ENCODE data around the gene CHIC2. TPM values are rescaled to one million over a fixed set of nuclear protein-coding genes. Genes with fewer than 3 reads are reported as not detected.

The CHIC2 gene
- total RNA-seq, 1 experiment from 2014 or later, result 14.4 TPM

DNA sequence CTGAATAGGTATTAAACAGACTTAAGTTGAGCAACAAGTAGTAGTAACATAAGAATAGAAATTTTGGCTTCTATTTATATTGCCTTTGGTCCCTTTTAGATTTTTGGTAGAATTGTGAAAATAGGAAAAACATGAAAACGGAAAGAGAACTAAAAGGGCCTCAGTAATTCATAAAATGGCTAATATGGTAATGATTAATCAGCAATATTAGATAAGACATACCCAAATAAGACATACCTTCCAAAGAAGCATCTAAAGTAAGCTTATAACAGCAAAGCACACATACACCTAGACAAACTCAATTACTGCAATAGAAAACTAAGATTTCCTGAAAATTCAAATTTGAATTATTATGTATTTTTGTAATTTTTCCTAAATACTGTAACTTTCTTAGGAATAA is 46.4 kb downstream of the CHIC2 start:
- DNase-seq, result no peak
- H3K4me3 ChIP-seq (ENCODE audit: insufficient read depth, low read depth, low read length), result no peak overlapping the region
- H3K27me3 ChIP-seq (ENCODE audit: control insufficient read depth, insufficient read depth, low read length), result no peaks in the 10 kb centered on the region
- H3K36me3 ChIP-seq (replicated peaks; ENCODE audit: control insufficient read depth, insufficient read depth, low read length), result no peaks in the 10 kb centered on the region

DNA sequence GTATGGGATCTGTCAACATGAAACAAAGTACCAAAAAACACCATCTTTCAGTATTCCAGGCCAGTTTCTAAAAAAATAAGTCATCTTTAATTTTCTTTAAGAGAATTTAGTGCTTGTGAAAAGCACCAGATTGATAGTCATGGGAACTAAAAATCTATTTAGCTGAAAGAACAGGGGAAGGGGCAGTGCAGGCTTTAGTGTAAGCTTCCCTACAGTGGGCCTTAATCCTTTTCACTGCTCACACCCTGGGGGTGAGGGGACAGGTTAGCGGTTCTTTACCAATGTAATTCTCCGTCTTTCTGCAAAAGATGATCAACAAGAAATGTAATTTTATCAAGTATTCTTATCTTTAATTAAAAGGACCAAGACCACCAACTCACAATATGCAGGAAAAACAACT is 47.1 kb downstream of the CHIC2 start:
- no peak overlapping the region for H3K4me3 ChIP-seq (ENCODE audit: insufficient read depth, low read depth, low read length)
- peak; percentile 16 for DNase-seq

DNA sequence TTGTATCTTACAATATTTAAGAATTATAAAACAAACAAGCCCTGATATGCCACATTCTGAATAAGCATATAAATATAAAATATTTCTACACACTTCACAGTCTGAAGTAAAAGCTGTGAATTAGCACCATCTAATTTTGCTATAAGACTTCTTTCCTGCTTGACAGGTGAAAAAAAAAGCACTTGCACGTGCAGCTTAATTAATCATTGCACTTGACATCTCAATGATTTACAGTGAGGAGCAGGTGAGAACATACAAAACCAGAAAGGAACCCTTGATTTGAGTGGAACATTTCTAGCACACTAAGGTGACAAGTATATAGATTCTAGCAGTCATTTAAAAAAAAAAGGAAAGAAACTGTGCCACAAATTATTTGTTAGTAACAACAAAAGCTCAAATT is 47.9 kb downstream of the CHIC2 start:
- DNase-seq, result no peak
- Histone ChIP-seq H3K27me3 (ENCODE audit: control insufficient read depth, insufficient read depth, low read length) (no peaks in the 10 kb centered on the region), H3K36me3 (replicated peaks; ENCODE audit: control insufficient read depth, insufficient read depth, low read length) (no peaks in the 10 kb centered on the region), H3K4me3 (ENCODE audit: insufficient read depth, low read depth, low read length) (no peak overlapping the region)

More for the DNA sequence above, 47.1 kb downstream of the CHIC2 start:
- Histone ChIP-seq H3K27me3 (ENCODE audit: control insufficient read depth, insufficient read depth, low read length) (no peaks in the 10 kb centered on the region), H3K36me3 (replicated peaks; ENCODE audit: control insufficient read depth, insufficient read depth, low read length) (no peaks in the 10 kb centered on the region)

GRCh38 chr4:54015423-54016030 is 48.9 kb downstream of the CHIC2 start:
- no peak overlapping the region for H3K4me3 ChIP-seq (ENCODE audit: insufficient read depth, low read depth, low read length)
- H3K36me3 ChIP-seq (replicated peaks; ENCODE audit: control insufficient read depth, insufficient read depth, low read length), result no peaks in the 10 kb centered on the region
- no peaks in the 10 kb centered on the region for H3K27me3 ChIP-seq (ENCODE audit: control insufficient read depth, insufficient read depth, low read length)
- DNase-seq, result peak; percentile 13

- no peaks in the 10 kb centered on the region for H3K27me3 ChIP-seq (ENCODE audit: control insufficient read depth, insufficient read depth, low read length)
- H3K36me3 ChIP-seq (replicated peaks; ENCODE audit: control insufficient read depth, insufficient read depth, low read length), result no peaks in the 10 kb centered on the region
- no peak for DNase-seq
- no peak overlapping the region for H3K4me3 ChIP-seq (ENCODE audit: insufficient read depth, low read depth, low read length)
Observed at GRCh38 chr4:54014666-54015160, 49.7 kb downstream of the CHIC2 start.

DNA sequence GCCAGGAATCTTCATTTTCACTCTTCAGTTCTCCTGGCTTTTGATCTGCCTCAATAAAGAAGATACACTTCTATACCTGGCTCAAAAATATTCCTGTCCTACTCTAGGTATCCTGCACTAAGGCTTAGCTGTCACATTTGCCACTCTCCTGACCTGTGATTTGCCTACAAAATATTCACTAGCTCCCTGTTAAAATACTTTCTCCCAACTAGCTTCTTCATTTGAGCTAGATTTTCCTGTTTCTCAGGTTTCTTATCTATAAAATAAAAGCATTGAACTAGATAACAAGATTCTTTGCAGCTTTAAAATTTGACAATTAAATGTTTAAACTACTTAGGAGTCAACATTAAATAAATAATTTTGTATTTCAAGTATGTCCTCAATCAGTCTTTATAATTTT is 53.2 kb downstream of the CHIC2 start:
- Histone ChIP-seq H3K4me3 (ENCODE audit: insufficient read depth, low read depth, low read length) (no peak overlapping the region), H3K36me3 (replicated peaks; ENCODE audit: control insufficient read depth, insufficient read depth, low read length) (no peaks in the 10 kb centered on the region), H3K27me3 (ENCODE audit: control insufficient read depth, insufficient read depth, low read length) (no peaks in the 10 kb centered on the region)
- DNase-seq, result no peak

DNA sequence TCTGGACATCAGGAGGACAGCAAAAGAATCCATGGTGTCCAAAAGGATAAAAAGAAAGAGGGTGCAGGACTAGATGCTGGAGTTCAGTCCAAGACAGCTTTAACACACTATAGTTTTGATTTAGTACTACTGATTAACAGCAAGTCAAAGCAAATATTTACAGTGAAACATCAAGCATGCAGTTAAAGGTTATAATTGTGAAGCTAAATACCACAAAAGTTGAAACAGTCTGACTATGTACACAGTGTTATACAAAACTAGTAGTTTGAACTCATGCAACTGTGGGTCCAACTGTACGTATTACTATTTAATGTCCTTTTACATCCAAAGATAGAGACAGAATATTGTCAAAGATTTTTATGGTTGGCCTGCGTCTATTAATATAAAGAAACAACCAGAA is 57.6 kb downstream of the CHIC2 start:
- H3K4me3 ChIP-seq (ENCODE audit: insufficient read depth, low read depth, low read length), result no peak overlapping the region
- no peaks in the 10 kb centered on the region for H3K27me3 ChIP-seq (ENCODE audit: control insufficient read depth, insufficient read depth, low read length)
- H3K36me3 ChIP-seq (replicated peaks; ENCODE audit: control insufficient read depth, insufficient read depth, low read length), result no peaks in the 10 kb centered on the region

DNA sequence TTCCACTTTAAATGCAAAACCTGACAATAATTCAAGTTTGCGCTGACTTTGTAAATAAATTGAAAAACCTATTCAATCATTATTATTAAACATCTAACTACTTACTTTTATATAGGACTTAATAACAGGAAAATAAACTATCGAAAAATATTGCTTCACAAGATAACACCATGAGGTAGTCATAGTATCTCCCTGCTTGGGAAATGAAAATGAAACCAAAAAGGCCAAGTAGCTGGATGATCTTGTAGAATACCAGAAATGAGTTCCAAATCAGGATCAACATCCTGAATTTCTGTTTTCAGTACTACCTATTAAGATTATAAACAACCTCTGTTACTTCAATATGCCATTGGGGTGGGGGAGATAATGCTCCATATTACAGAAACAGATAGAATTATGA is 58.9 kb downstream of the CHIC2 start:
- DNase-seq, result no peak
- Histone ChIP-seq H3K4me3 (ENCODE audit: insufficient read depth, low read depth, low read length) (no peak overlapping the region), H3K36me3 (replicated peaks; ENCODE audit: control insufficient read depth, insufficient read depth, low read length) (no peaks in the 10 kb centered on the region), H3K27me3 (ENCODE audit: control insufficient read depth, insufficient read depth, low read length) (no peaks in the 10 kb centered on the region)

More for the DNA sequence above, 57.6 kb downstream of the CHIC2 start:
- no peak for DNase-seq

- Histone ChIP-seq H3K36me3 (replicated peaks; ENCODE audit: control insufficient read depth, insufficient read depth, low read length) (no peaks in the 10 kb centered on the region), H3K27me3 (ENCODE audit: control insufficient read depth, insufficient read depth, low read length) (no peaks in the 10 kb centered on the region), H3K4me3 (ENCODE audit: insufficient read depth, low read depth, low read length) (no peak overlapping the region)
- no peak for DNase-seq
Observed at GRCh38 chr4:54004463-54004862, 59.9 kb downstream of the CHIC2 start.

GRCh38 chr4:54001668-54002365 is 62.6 kb downstream of the CHIC2 start:
- peak; percentile 11 for DNase-seq
- H3K4me3 ChIP-seq (ENCODE audit: insufficient read depth, low read depth, low read length), result no peak overlapping the region
- no peaks in the 10 kb centered on the region for H3K27me3 ChIP-seq (ENCODE audit: control insufficient read depth, insufficient read depth, low read length)
- H3K36me3 ChIP-seq (replicated peaks; ENCODE audit: control insufficient read depth, insufficient read depth, low read length), result no peaks in the 10 kb centered on the region

DNA sequence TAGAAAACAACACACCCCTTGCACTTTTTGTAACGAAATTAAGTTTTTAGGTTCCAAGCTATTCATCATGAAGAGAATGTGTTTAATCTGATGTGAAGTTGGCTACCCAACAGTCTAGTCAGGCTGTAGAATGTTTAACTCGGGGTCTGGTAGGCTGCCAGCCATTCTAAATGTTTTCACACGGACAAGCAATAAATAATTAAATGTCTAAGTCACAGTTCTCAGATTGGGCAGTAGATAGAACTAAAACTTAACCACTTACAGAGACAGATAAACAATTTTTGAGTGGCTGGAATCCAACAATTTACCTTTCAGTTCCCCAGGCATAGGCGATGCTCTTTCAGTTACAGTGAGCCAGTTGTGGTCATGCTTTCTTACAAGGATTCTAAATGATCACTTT is 66.5 kb downstream of the CHIC2 start:
- no peaks in the 10 kb centered on the region for H3K36me3 ChIP-seq (replicated peaks; ENCODE audit: control insufficient read depth, insufficient read depth, low read length)
- DNase-seq, result no peak
- no peaks in the 10 kb centered on the region for H3K27me3 ChIP-seq (ENCODE audit: control insufficient read depth, insufficient read depth, low read length)
- no peak overlapping the region for H3K4me3 ChIP-seq (ENCODE audit: insufficient read depth, low read depth, low read length)

DNA sequence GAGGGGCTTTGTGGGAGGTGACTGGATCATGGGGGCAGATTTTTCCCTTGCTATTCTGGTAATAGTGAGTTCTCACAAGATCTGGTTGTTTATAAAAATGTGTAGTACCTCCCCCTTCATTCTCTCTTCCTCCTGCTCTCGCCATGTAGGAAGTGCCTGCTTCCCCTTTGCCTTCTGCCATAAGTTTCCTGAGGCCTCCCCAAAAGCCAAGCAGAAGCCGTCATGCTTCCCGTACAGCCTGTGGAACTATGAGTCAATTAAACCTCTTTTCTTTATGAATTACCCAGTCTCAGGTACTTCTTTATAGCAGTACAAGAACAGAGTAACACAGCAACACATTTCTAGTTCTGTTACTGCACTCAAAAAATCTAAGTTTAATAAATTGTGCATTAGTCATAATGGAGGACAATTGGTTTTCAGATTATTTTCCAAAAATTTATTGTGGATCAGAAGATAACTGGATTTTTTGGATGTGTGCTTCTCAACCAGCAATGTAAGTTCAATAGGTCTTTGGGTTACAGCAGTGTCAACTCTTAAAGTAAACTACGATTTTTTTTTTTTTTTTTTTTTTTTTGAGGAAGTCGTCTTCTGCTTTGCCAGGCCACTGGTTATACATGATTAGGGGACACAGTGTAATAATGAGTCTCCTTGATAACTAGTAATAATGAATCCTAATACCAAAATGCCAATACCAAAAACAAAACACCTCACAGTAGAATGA is 69.9 kb downstream of the CHIC2 start:
- no peak for DNase-seq
- Histone ChIP-seq H3K36me3 (replicated peaks; ENCODE audit: control insufficient read depth, insufficient read depth, low read length) (no peaks in the 10 kb centered on the region), H3K27me3 (ENCODE audit: control insufficient read depth, insufficient read depth, low read length) (no peaks in the 10 kb centered on the region), H3K4me3 (ENCODE audit: insufficient read depth, low read depth, low read length) (no peak overlapping the region)

- no peak for DNase-seq
- Histone ChIP-seq H3K36me3 (replicated peaks; ENCODE audit: control insufficient read depth, insufficient read depth, low read length) (no peaks in the 10 kb centered on the region), H3K27me3 (ENCODE audit: control insufficient read depth, insufficient read depth, low read length) (no peaks in the 10 kb centered on the region), H3K4me3 (ENCODE audit: insufficient read depth, low read depth, low read length) (no peak overlapping the region)
Observed at GRCh38 chr4:53992785-53993184, 71.6 kb downstream of the CHIC2 start.

GRCh38 chr4:53991821-53992220 is 72.6 kb downstream of the CHIC2 start:
- DNase-seq, result no peak
- Histone ChIP-seq H3K4me3 (ENCODE audit: insufficient read depth, low read depth, low read length) (no peak overlapping the region), H3K36me3 (replicated peaks; ENCODE audit: control insufficient read depth, insufficient read depth, low read length) (no peaks in the 10 kb centered on the region), H3K27me3 (ENCODE audit: control insufficient read depth, insufficient read depth, low read length) (no peaks in the 10 kb centered on the region)

DNA sequence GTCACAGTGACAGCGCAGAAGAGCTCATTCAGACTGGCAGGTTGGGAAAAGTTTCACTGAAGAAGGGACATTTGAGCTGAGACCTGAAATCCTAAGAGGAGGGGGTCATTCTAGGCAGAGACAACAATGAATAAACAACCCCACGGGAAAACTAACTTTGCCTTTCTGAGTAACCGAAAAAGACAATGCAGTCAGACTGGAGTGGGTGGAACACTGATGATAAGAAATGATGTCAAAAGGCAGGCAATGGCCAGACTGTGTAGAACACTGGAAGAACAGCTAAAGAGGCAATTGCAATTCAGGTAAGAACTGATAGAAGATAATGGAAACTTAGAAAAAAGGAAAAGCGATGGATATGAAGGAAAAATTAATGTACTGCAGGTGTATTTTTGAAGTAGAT is 73.8 kb downstream of the CHIC2 start:
- Histone ChIP-seq H3K4me3 (ENCODE audit: insufficient read depth, low read depth, low read length) (no peak overlapping the region), H3K36me3 (replicated peaks; ENCODE audit: control insufficient read depth, insufficient read depth, low read length) (no peaks in the 10 kb centered on the region), H3K27me3 (ENCODE audit: control insufficient read depth, insufficient read depth, low read length) (no peaks in the 10 kb centered on the region)
- no peak for DNase-seq

All from H7 (cell line).